Pancreas (tissue), 10 donors: ENCODE results near the gene C1orf116. TPM values are rescaled to one million over a fixed set of nuclear protein-coding genes. Genes with fewer than 3 reads are reported as not detected.

Experiments
- ATAC-seq, 4 donors: fragments of 200-7000 bp; cut with Tn5 transposase; one replicate each; pipeline versions ENCODE4 v1.8.0 to v1.9.1; 2020; ENCODE audit warnings: mild to moderate bottlenecking in 4 of 4, moderate library complexity in 4 of 4
- DNase-seq, 6 donors: peaks; one replicate each; pipeline ENCODE4 v3.0.0-alpha.2; 2020
- FAIRE-seq: peaks from 2 replicates; lab custom pipeline; 2012; peaks lifted over from hg19 to GRCh38; lab: Jason Lieb, UNC
- H3K27ac ChIP-seq, 4 donors: fragments of 200-600 bp; sonication (generic); 1 replicate in 3 of 4; 2 replicates in 1 of 4; pipeline versions ENCODE4 v1.5.0 to v1.8.0; 2020
- H3K27me3 ChIP-seq, 4 donors: fragments of 200-600 bp; one replicate each; pipeline ENCODE4 v1.8.0; 2021
- H3K36me3 ChIP-seq, 3 donors: fragments of 200-600 bp; sonication (generic) in 1 of 3; one replicate each; pipeline versions ENCODE4 v1.5.0 to v1.8.0; 2020 to 2021
- H3K4me1 ChIP-seq, 3 donors: fragments of 200-600 bp; one replicate each; pipeline ENCODE4 v1.8.0; 2021
- H3K4me3 ChIP-seq, 4 donors: fragments of 200-600 bp; sonication (generic) in 2 of 4; one replicate each; pipeline versions ENCODE4 v1.5.0 to v1.8.0; 2020 to 2021
- H3K9me3 ChIP-seq, 4 donors: fragments of 200-600 bp; one replicate each; pipeline ENCODE4 v1.8.0; 2021
- CTCF ChIP-seq, 4 donors: fragments of 200-600 bp; sonication (generic) in 3 of 4; IDR thresholded peaks; one replicate each; pipeline versions ENCODE4 v1.5.0 to v1.8.0; 2021; ENCODE audit warnings: antibody characterized with exemption in 4 of 4
- WGBS, 2 donors: extraction: QIAGEN DNeasy Blood & Tissue Kit; methylation state at CpG; one replicate each; pipeline ENCODE4 v1.1.7; 2013; 5-methylcytosine and 5-hydroxymethylcytosine counted together
- intact Hi-C, 3 donors: fragments of 100-400 bp; cut with DNase I; formaldehyde crosslinking; loops; one replicate each; pipeline versions ENCODE4 v1.11.1 to v1.14.2; 2022
- polyA plus RNA-seq, 2 donors: library from polyadenylated mRNA; stranded (reverse); fragments of 200-250 nt; gene quantifications; one replicate each; pipeline ENCODE4 v1.2.3, GENCODE V29; 2013
- total RNA-seq, 6 donors: library from RNA; stranded (reverse); fragmentation: NEBNext Ultra II Directional in 4 of 6; extraction: Animal tissue kit (Norgen Biotek cat#: 25700) in 4 of 6; gene quantifications; one replicate each; pipeline versions ENCODE4 v1.2.1 to v1.2.4, GENCODE V29; 2021 to 2023
- donor health status: healthy with polysubstance abuse.
- donor health status: DM: no; HTN: no; CAD: no; lungs with moderate emphysema.
- donor health status: DM: no; HTN: no; CAD: no.
- donor health status: control.
- donor health status: control.
- donor health status: Bipolar disorder and iron deficiency.
- donor health status: DM: yes; HTN: yes; CAD: no.
- donor health status: DM: no; HTN: no; CAD: no.
- donor health status: DM: no; HTN: no; CAD: no.
- donor health status: DM: yes; HTN: yes; CAD: no.

The C1orf116 gene
- total and polyA plus RNA-seq, 8 donors, result 7.8 to 26.9 (median 10.1) TPM

- intact Hi-C loops, result no loop called here
- H3K4me1 ChIP-seq, result peaks cover 3 to 7% (median 5%) of the 10 kb centered on the region in 3 donors
- ATAC-seq (peak; percentile 88 to 94 (median 91)), DNase-seq (peak in 1 of 6 donors; percentile 29), FAIRE-seq (no peak)
- peak overlapping the region in 2 of 4 donors; percentile 2 to 49 for H3K27ac ChIP-seq
- H3K9me3 ChIP-seq, result no peaks in the 10 kb centered on the region
- no peaks in the 10 kb centered on the region for H3K27me3 ChIP-seq
- no peaks in the 10 kb centered on the region for H3K36me3 ChIP-seq
- no peak overlapping the region for H3K4me3 ChIP-seq
- no peak for TF ChIP-seq CTCF (IDR thresholded peaks at IDR 0.05)
These were observed 39.8 kb downstream of the C1orf116 start for GRCh38 chr1:206992790-206993189.

GRCh38 chr1:206987873-206988272, 44.7 kb downstream of the C1orf116 start:
- FAIRE-seq (no peak), ATAC-seq (no peak), DNase-seq (no peak)
- H3K27ac ChIP-seq, result no peak overlapping the region
- H3K4me1 ChIP-seq, result peaks cover 0 to 5% (median 3%) of the 10 kb centered on the region in 3 donors
- WGBS, 2 donors, result 86 to 96% methylated on average over 1 of the region's 1 CpG
- no peak overlapping the region for H3K4me3 ChIP-seq
- intact Hi-C loops, result loop anchor here in 2 of 3 donors (10.0 kb wide), 1 partner anchor 253 kb away; no protein-coding TSS in a partner anchor
- TF ChIP-seq CTCF (IDR thresholded peaks at IDR 0.05), result no peak
- H3K9me3 ChIP-seq, result no peaks in the 10 kb centered on the region
- no peaks in the 10 kb centered on the region for H3K27me3 ChIP-seq
- no peaks in the 10 kb centered on the region for H3K36me3 ChIP-seq

DNA sequence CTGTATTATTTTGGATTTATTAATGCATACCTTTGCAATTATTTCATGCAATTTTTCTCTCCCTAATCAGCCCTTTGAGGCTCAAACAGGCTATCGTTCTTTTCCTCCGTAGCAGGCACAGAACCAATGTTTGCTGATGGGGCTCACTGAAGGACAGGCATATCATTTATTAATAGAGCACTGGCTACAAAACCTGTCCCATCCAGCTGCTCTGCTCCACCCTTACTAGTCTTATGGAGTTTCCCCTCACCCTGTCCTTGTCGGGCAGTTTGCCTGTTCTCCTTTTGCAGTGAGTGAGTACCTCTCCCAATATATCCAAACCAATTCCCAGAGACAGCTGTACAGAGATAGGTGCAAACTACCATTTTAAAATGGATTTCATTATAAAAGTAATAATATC, 45.7 kb downstream of the C1orf116 start:
- no peak overlapping the region for H3K27ac ChIP-seq
- no peaks in the 10 kb centered on the region for H3K36me3 ChIP-seq
- DNase-seq (no peak), FAIRE-seq (no peak), ATAC-seq (peak in 3 of 4 donors; percentile 45 to 63 (median 48))
- no peak for TF ChIP-seq CTCF (IDR thresholded peaks at IDR 0.05)
- no peak overlapping the region for H3K4me3 ChIP-seq
- WGBS, 2 donors, result 17 to 18% methylated on average over 3 of the region's 3 CpGs
- intact Hi-C loops, result loop anchor here in 2 of 3 donors (10.0 kb wide), 1 partner anchor 252 kb away; no protein-coding TSS in a partner anchor
- no peaks in the 10 kb centered on the region for H3K27me3 ChIP-seq
- H3K4me1 ChIP-seq, result no peaks in the 10 kb centered on the region
- H3K9me3 ChIP-seq, result no peaks in the 10 kb centered on the region

DNA sequence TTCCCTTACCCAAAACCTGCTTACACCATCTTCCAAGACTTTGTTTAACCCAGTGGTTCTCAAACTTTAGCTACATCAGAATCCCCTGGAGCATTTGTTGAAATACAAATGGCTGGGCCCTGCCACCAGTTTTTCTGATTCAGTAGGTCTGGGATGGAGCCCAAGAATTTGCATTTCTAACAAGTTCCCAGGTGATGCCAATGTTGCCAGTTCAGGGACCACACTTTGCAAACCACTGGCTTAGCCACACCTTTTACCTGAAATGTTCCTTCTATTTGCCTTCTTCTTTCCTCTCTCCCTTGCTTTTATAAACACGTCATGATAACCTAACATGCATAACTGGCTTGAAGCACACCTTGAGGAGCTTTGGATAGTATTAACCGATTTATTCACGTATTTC, 46.2 kb downstream of the C1orf116 start:
- TF ChIP-seq CTCF (IDR thresholded peaks at IDR 0.05), result no peak
- Histone ChIP-seq H3K27me3 (no peaks in the 10 kb centered on the region), H3K27ac (no peak overlapping the region), H3K4me3 (no peak overlapping the region), H3K36me3 (no peaks in the 10 kb centered on the region), H3K9me3 (no peaks in the 10 kb centered on the region), H3K4me1 (no peaks in the 10 kb centered on the region)
- 50 to 61% methylated on average over 3 of the region's 3 CpGs for WGBS, 2 donors
- intact Hi-C loops, result loop anchor here in 2 of 3 donors (10.0 kb wide), 1 partner anchor 252 kb away; no protein-coding TSS in a partner anchor
- FAIRE-seq (no peak), ATAC-seq (no peak), DNase-seq (no peak)

- Histone ChIP-seq H3K4me1 (no peaks in the 10 kb centered on the region), H3K4me3 (no peak overlapping the region), H3K27me3 (no peaks in the 10 kb centered on the region), H3K36me3 (no peaks in the 10 kb centered on the region), H3K27ac (no peak overlapping the region), H3K9me3 (no peaks in the 10 kb centered on the region)
- FAIRE-seq (no peak), ATAC-seq (no peak), DNase-seq (no peak)
- no peak for TF ChIP-seq CTCF (IDR thresholded peaks at IDR 0.05)
- WGBS, 2 donors, result 79 to 83% methylated on average over 10 of the region's 10 CpGs
- intact Hi-C loops, result loop anchor here in 2 of 3 donors (10.0 kb wide), 1 partner anchor 250 kb away; no protein-coding TSS in a partner anchor
These were observed 47.3 kb downstream of the C1orf116 start for GRCh38 chr1:206985162-206985749.
